NCI-H187 (cell line): ENCODE data around the gene CARMIL1.

Experiments
- DNase-seq, 2 experiments: peaks; one replicate each; lab custom pipeline; 2025; lab: John Stamatoyannopoulos, UW

The CARMIL1 gene

DNA sequence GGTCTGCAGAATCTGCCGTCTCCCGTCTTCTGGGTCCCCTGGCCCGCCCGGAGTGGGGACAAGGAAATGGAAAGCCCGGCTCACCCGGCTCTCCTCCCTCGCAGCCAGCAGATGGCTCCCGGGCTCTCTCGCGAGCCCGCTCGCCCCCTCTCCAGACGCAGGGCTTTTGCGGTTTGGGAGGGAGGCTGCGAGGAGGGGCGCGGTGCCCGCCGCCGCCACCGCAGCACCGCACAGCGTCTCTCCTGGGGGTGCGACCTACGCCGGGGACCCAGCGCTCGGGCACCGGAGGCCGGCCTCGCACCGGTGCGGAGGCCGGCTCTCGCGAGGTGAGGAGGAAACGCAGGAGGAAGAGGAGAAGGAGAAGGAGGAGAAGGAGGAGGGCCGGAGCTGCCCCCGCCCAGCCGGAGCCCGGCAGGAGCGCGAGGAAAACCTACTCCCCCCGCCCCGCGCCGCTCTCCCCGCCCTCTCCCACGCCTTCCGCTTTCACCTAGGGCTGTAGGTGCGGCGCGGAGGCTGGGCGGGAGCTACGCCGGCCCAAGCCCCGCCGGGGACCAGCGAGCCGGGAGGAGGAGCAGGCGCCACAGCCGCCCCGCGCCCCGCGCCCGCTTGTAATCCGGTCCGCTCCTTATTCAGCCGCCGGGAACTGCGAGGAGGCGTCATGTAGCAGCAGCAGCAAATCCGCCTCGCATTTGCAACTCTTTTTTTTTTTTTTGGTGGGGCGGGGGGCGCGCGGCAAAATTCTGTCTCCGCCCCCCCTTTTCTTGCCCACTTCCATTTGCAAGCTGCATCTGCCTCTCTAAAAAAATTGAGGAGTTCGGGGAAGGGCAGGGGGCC is at the start of gene CARMIL1:
Gene CARMIL1 (plus strand): TSS at position 461 of the 834 bp plus-strand sequence. CDS start 422 bp downstream, outside the sequence.
- peak; percentile 79 to 80 for DNase-seq

DNA sequence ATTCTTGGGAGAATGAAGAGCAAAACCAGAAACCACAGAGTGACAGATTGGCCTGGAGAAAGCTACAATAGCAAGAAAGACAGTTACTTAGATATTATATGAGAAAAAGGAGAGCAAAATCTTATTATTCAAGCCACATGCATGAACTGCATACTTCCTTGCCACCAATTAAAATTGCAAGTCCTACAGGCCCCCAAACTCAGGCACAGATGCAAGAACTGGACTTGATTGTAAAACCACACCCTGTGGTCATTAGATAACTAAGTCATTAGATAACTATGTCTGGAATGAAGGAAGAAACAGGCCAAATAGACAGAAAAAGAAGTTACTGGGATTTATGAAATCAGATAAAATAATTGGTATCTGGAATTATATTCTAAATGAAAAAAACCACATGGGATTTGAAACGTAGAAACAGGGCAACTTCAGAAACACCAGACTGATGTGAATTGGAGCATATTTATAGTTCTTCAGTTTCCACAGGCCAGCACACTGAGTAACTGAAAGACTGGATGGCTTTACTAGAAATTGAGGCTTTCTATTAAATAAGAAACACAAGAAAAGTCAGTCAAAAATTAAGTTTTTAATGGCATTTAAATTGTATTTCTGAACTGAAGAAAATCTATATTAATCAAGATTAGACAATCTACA is 49.4 kb upstream of the CARMIL1 start:
- no peak for DNase-seq

DNA sequence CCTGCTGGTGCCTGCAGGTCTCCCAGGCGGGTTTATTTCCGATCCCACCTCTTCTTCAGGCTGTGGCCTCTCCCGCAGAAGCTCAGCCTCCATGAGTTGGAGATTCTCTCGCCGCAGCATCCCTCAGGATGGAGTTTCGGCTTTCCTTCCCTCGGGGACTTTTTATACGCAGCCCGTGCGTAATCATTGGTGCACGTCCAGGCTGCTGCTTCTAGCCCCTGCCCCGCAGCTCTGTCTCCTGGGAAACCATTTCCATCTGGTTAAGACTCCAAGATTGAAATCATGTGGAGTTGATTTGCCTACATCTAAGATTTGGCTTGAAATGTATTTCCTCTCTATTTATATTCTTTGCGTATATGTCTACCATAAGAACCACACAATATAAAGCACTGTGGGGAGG is 46.7 kb upstream of the CARMIL1 start:
- no peak for DNase-seq

DNA sequence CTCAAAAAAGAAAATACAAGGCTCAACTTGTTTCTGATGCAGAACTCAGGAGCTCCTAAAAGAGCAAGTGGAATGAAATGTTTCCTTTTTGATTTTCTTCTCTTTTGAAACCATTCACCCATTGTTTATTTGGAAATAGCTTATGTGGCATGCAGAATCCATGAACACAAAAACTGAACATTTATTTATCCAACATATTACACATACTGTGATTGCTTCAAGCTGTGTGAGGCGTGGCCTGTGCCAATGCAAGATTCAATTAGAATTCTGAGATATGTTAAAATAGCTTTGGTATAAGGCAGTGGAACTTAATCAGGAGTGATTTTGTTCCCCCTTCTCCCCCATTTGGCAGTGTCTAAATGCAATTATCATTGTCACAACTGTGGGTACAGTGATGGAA is 45.9 kb upstream of the CARMIL1 start:
- no peak for DNase-seq

DNA sequence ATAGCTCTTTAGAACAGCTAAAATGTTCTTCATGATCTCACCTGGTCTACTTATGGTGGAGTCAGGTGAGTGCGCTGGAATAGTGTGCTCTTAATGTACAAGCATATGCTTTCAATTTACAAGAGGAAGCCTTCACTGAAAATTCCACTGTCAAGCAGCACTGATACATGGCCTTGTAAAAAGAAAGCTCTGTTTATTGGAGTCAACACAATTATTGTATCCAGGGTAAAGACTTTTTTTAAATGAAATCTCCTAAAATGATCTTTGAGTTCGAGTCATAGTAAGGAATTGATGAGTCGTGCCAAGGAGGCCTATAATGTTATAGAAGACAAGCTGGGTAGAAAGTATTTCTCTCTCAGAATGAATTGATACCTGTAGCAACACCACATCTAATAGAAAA is 41.6 kb upstream of the CARMIL1 start:
- DNase-seq: no peak

DNA sequence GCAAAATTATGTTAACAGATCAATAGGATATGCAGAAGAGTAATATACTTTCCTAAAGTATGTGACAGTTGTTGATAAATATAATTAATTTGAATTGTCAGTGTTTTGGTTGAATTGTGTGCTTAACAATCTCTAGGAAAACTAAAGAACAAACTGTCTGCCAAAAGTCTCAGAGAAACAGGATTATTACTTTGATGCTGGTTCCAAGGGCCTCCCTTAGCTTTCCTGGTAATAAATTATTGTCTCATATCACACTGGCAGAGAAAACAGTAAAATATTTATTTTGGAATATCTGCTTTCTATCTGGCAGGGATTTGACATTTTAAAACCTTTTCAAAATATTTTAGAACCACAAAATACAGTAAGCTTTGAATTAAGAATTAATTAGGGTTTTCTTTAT is 40.1 kb upstream of the CARMIL1 start:
- DNase-seq: no peak

DNA sequence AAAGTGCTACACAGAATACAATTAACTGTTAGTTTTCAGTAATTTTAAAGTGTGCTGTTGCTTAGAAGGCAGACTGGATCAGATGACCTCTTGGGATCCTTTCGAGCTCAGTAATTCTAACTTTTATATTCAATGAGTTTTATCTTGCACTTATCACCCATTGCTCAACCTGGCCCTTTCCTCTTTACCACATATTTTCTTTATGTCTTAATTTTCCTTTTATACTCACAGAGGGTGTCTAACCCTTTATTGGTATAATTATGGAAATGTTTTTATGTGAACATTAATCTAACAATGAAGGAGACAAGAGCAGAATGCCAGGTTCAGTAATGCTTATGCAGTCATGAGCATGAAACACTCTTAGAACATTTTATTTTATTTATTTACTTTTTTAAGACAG is 39.7 kb upstream of the CARMIL1 start:
- DNase-seq: no peak

DNA sequence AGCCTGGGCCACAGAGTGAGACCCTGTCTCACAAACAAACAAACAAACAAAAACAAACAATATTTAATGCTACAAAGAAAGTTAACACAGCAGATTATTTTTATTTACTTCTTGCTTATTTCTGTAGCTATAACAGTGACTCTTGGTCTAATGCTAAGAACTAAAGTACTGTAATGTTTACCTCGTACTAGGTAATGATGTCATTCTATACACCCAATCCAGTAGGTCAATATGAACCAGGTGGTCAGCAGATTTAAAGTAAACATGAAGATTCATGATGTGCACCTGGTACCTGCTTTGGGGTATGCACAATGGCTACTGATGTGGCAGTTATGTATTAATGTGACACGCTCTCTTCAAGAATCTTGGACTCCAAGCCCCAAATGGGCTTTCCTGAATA is 36.6 kb upstream of the CARMIL1 start:
- DNase-seq: no peak

DNA sequence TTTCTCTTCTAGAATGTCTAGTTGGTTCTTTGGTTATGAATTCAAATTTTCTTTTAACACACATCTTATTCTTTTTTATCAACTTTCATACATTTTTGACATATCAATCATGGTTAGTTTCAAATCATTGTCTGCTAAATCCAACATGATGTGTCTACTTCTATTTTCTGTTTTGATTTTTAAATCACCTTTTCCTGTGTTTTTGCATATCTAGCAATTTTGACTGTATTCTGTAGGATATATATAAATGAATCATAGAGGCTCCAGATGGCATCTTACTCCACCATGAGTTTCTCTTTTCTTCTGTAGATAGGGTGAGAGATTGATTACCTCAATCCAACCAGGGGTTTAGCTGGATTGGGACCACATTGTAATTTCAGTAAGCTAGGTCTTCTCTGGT is 34.3 kb upstream of the CARMIL1 start:
- no peak for DNase-seq

DNA sequence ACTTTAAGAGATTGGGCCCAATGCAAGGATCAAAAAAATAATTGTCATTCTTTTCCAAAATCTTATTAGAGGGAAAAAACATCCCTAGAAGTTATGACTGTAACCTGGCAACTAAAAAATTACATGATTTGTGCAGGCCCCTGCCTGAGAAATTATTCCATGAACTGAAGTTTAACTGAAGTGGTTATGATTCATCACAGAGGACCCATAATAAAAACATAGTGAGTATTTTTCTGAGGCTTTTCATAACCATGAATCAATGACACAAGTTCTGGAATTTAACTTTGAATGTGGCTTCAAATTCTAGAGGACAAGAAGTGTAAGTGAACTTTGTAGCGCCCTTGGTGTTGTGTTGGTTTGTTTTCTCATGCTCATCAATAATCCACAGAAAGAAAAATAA is 31.1 kb upstream of the CARMIL1 start:
- DNase-seq: no peak

DNA sequence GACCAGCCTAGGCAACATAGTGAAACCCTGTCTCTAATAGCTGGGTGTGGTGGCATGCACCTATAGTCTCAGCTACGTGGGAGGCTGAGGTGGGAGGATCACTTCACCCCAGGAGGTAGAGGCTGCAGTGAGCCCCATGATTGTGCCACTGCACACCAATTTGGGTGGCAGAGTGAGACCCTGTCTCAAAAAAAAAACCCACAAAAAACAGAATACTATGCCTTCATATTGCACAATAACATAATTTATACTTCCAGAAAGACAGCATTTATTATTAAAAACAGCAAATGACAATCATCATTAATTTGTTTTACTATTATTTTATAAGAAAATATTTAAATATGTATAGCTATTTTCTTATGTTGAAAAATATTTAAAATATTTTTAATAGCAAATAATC is 30.0 kb upstream of the CARMIL1 start:
- DNase-seq: no peak

DNA sequence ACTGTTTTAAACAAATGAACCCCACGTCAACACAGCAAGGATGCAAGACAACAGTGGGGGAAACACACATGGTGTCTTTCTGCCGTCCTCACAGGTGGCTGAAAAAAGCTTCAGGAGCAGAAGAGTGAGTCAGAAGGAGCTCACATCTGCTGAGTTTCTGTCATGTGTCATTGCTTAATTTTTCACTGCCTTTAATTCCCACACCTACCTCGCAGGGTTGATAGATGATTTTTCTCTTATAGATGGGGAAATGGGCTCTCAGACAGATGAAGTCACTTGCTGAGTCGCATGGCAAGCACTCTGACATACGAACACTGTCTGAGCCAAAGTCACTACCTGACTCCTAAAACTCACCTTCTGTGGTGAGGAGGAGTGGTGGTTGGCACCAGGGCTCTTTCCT is 28.3 kb upstream of the CARMIL1 start:
- no peak for DNase-seq

DNA sequence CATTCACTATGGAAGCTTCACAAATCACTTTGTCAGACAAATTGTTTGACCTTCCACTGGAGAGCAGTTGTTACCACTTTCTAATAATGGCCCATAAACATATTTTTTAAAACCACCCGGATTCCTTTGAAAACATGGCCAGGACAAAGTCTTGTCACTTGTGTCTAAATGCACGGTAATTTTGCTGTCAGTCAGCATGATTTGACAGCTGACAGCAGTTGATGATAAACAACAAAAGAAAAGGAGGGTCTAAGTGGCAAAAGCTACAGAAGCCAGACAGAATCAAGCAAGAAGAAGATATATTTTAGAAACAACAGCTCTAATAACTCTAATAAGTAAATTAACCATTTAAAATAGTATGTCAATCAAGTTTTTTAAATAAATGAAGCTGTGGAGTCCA is 27.7 kb upstream of the CARMIL1 start:
- no peak for DNase-seq

DNA sequence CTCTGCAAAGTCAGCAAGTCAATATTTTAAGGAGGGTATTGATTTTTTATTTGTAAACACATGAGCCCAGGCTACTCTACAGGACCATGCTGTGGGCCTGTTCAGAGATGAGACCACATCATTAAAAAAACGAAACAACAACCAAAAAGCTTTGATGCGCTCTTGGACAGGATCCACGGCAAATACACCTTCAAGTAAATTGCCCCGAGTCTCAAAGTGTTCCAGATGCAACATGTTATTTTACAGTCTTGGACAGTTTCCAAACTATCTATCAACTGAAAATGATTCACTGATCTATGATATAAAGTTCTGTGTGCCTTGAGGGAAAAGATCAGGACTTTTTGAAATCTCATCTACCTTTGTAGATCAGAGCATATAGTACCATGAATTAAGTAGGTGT is 25.8 kb upstream of the CARMIL1 start:
- DNase-seq: no peak

DNA sequence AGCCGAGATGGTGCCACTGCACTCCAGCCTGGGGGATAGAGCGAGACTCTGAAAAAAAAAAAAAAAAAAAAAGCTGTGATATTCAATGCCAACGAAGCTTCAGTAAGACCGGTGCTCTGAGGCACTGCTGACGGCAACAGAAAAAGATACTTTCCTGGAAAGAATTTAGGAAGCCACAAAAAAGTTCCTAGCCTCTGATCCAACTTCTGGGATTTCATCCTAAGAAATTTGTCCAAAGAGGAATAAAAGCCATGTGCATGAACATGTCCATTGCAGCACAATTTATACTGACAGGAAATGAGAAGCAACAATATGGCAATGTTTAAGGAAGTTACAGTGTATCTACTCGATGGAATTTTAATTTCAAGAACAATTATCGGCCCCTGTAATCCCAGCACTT is 24.5 kb upstream of the CARMIL1 start:
- DNase-seq: no peak

DNA sequence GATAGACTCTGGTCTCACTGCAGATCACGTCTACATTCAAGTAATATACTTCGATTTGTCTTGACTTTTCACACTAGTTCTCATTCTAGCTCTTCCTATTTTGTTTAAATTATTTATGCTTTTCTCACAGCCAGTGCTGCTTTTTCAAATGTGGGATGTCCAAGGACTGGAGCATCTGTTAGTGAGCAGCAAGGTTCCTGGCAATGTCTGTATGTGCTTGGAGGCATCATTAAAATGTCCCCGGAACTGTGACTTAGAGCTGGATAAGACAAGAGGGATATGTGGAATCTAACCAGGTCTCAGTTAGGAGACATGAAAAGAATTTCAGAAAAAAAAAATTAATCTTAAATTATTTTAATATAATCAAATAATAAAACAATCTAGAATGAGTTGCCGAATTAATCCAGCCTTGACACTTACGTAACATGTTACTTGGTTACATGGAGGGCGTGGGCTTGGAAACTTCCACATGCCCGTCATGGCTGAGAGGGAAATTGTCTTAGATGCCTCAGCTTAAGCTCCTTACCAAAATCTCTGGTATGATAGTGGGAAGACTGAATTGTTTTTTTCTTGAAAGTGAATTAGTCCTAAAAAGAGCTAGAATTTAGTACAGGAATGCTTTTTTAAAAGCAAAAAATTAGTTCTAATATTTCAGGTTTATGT is 21.4 kb upstream of the CARMIL1 start:
- DNase-seq: no peak

DNA sequence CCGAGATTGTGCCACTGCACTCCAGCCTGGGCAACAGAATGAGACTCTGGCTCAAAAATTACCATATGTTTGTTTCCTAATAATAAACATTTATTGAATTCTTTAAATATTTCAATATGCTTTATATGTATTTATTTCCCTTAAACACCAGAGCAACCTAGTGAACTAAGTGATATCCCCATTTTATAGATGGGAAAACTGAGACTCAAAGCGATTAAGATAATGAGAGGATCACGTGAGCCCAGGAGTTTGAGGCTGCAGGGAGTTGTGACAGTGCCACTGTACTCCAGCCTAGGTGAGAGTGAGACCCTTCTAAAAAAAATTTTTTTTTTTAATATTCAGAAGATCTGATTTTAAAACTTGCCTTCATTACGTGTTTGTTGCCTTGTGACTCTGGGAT is 19.4 kb upstream of the CARMIL1 start:
- DNase-seq: no peak

DNA sequence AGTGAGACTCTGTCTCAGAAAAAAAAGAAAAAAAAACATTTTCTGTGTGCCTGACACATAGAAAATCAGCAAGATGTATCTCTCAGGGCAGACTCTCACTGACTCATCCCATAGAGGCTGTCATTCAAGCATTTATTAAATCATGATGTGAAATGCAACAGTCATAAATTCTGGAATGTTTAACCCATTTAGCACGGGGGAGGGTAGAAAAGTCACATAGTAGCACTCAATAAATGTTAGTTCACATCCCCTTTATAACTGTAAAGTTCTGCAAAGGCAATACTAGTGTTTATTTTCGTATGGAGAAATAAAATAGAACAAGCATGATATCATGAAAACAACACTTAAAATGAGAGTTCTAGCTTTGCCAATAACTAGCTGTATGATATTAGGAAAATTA is 15.5 kb upstream of the CARMIL1 start:
- no peak for DNase-seq

DNA sequence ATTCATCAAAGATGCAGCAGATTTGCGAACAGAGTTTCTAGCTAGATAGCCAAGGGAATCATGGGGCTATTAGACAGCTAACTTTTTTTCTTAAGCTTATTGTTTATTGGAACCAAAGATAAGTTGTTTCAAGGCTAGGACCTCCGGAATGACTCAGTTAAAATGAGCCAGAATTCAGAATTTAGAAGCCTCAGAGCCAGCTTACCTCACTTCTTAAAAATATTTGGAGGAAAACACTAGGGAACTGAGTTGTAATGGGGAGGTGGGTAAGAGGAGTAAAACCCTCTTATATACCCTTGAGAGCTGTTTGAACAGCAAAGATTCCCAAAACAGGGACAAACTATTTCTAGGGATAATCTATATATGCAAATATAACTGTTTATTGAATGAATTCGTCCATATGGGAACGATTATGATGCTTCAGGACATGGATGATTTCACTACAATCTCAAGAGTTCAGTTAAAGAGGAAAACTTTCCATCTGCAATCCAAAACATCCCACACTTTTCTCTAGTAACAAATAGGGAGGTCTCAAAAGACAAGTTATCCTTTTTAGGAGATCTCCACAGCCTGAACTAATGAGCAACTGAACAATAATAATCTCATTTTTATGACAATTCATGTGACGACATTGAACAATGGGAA is 12.6 kb upstream of the CARMIL1 start:
- no peak for DNase-seq

DNA sequence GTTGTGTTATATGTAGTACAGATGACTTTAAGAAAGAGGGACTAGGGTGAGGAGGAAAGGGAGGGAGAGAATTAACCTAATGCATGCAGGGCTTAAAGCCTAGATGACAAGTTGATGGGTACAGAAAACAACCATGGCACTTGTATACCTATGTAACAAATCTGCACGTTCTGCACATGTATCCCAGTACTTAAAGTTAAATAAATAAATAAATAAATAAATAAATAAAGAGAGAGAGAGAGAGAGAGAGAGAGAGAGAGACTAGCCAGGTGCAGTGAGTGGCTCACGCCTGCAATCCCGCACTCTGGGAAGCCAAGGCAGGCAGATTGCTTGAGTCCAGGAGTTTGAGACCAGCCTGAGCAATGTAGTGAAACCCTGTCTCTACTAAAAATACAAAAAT is 11.5 kb upstream of the CARMIL1 start:
- DNase-seq: no peak

DNA sequence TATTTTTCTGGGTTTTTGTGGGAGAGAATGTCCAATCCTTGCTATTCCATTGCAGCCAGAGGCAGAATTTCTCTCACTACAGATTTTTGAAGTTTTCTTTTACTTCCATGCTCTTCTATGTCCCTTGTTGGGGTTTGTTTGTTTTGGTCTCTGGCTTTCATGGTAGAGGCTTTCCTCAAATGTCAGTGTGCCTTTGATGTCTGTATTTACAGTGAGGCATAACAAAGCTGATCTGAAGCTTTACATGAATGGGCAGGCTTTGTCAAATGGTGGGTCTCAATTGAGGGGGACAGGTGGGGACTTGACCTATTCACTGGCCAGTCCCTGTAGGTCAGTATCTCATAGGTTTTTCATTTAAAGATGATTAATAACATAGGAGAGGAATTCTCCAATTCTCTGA is 8.6 kb upstream of the CARMIL1 start:
- DNase-seq: no peak

DNA sequence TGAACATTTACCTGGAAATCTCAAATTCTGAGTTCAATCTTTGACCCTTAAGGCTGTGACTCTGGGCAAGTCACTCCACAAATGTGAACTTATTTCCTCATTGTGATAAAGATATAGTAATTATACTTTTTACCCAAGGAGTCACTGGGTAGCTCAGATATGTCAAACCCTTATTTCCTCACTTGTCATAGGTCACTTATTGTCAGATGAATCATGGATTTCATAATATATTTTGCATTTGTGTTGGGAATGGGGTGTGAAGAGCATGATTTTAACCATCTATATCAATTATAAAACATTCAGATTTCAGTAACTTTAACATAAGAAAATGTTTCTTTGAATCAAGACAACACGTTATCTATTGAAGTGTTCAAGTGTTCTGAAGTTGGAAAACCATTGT is 3.7 kb upstream of the CARMIL1 start:
- no peak for DNase-seq

DNA sequence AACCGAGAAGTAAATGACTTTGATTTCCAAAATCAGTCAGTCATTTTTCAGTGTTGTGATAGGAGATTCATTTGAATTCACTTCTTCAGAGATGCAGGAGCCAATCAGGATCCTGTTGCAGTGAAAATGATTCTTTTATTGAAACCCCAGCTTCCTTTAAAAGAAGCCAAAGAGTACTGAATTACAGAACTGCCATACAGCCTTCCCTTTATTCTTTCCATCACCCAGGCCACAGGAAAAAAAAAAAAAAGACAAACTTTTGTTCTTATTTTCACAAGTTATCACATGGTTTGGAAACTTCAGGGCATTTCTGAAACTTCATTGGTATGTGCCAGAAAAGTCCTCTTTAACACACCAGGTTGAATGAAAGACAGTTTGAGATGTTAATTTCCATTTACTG is 1.8 kb upstream of the CARMIL1 start:
- no peak for DNase-seq
